B cell (primary cell): ENCODE data around the gene SART3. TPM values are rescaled to one million over a fixed set of nuclear protein-coding genes. Genes with fewer than 3 reads are reported as not detected.

ENCODE experiments used
- ATAC-seq: fragments of 200-7000 bp; cut with Tn5 transposase; one replicate; pipeline ENCODE4 v1.10.0; 2021; ENCODE audit warnings: low read depth, mild to moderate bottlenecking, moderate number of reproducible peaks, moderate library complexity
- CTCF ChIA-PET: fragments of 350-600 bp; sonication (Branson Sonifier 250); formaldehyde crosslinking; loops from one replicate; lab custom pipeline; 2021; ENCODE audit warnings: antibody characterized with exemption, inconsistent platforms; lab: Charles Lee
- POLR2A ChIA-PET: fragments of 350-600 bp; sonication (Branson Sonifier 250); formaldehyde crosslinking; loops from one replicate; lab custom pipeline; 2021; ENCODE audit warnings: antibody characterized with exemption; lab: Charles Lee
- DNase-seq: peaks from one replicate; pipeline ENCODE4 v3.0.0; 2013
- H2AFZ ChIP-seq: 2 replicates; pipeline ENCODE4 v1.6.1; 2012; ENCODE audit warnings: mild to moderate bottlenecking, low read depth, low read length; ENCODE audit not compliant: insufficient read depth, poor library complexity, severe bottlenecking
- H3K27ac ChIP-seq, 2 donors: 1 replicate in 1 of 2; 2 replicates in 1 of 2; pipeline ENCODE4 v1.5.1; 2012 to 2013; ENCODE audit warnings: low read length in 2 of 2, mild to moderate bottlenecking in 2 of 2, moderate library complexity in 1 of 2
- H3K27me3 ChIP-seq, 4 experiments: fragments of 200-600 bp in 1 of 4; sonication (generic) in 1 of 4; replicated peaks in 1 of 4; 1 replicate in 2 of 4; 2 replicates in 2 of 4; pipeline versions ENCODE4 v1.6.1 to v1.7.0; 2013 to 2016; ENCODE audit warnings: low read length in 3 of 4, mild to moderate bottlenecking in 2 of 4, mixed read lengths in 1 of 4, moderate library complexity in 1 of 4; ENCODE audit not compliant: insufficient read depth in 4 of 4, control insufficient read depth in 3 of 4; ENCODE audit errors: control extremely low read depth in 1 of 4
- H3K36me3 ChIP-seq, 2 experiments: replicated peaks in 1 of 2; 1 replicate in 1 of 2; 2 replicates in 1 of 2; pipeline versions ENCODE4 v1.6.1 to v1.7.1; 2013; ENCODE audit warnings: low read length in 1 of 2; ENCODE audit not compliant: insufficient read depth in 2 of 2, control insufficient read depth in 1 of 2; ENCODE audit errors: control extremely low read depth in 1 of 2, extremely low read depth in 1 of 2
- H3K4me1 ChIP-seq, 2 donors: fragments of 200-600 bp in 1 of 2; sonication (generic) in 1 of 2; 1 replicate in 1 of 2; 2 replicates in 1 of 2; pipeline versions ENCODE4 v1.5.1 to v1.6.1; 2013 to 2017; ENCODE audit warnings: low read length in 2 of 2; ENCODE audit not compliant: control insufficient read depth in 2 of 2, insufficient read depth in 2 of 2
- H3K4me2 ChIP-seq: replicated peaks from 2 replicates; pipeline ENCODE3; 2012; ENCODE audit warnings: mild to moderate bottlenecking, low read depth, low read length; ENCODE audit not compliant: poor library complexity, severe bottlenecking
- H3K4me3 ChIP-seq, 5 experiments: fragments of 200-600 bp in 1 of 5; sonication (generic) in 1 of 5; 1 replicate in 3 of 5; 2 replicates in 2 of 5; pipeline versions ENCODE4 v1.5.1 to v1.7.0; 2011 to 2016; ENCODE audit warnings: low read length in 4 of 5, mild to moderate bottlenecking in 4 of 5, low read depth in 2 of 5, control low read depth in 1 of 5, moderate library complexity in 1 of 5; ENCODE audit not compliant: insufficient read depth in 1 of 5; ENCODE audit errors: control extremely low read depth in 1 of 5, extremely low read depth in 1 of 5
- H3K79me2 ChIP-seq: fragments of 200-600 bp; sonication (generic); one replicate; pipeline ENCODE4 v1.6.0; 2016; ENCODE audit warnings: low read length; ENCODE audit not compliant: control insufficient read depth, insufficient read depth
- H3K9ac ChIP-seq: fragments of 200-600 bp; sonication (generic); 2 replicates; pipeline ENCODE4 v1.6.1; 2017; ENCODE audit warnings: mild to moderate bottlenecking, low read length, moderate library complexity
- H3K9me3 ChIP-seq, 3 donors: one replicate each; pipeline versions ENCODE4 v1.6.1 to v1.7.1; 2013; ENCODE audit warnings: low read length in 2 of 3; ENCODE audit not compliant: control insufficient read depth in 2 of 3, insufficient read depth in 1 of 3; ENCODE audit errors: control extremely low read depth in 1 of 3
- H4K20me1 ChIP-seq: 2 replicates; pipeline ENCODE4 v1.6.0; 2012; ENCODE audit warnings: mild to moderate bottlenecking, low read length; ENCODE audit not compliant: insufficient read depth, control insufficient read depth, poor library complexity, severe bottlenecking
- H3K27ac Mint-ChIP-seq: one replicate; pipeline ENCODE4 v1.8.0; 2021; ENCODE audit warnings: mixed read lengths
- H3K27me3 Mint-ChIP-seq: one replicate; pipeline ENCODE4 v1.8.0; 2021; ENCODE audit warnings: mixed read lengths
- H3K4me1 Mint-ChIP-seq: one replicate; pipeline ENCODE4 v1.8.0; 2021; ENCODE audit warnings: mixed read lengths
- H3K4me3 Mint-ChIP-seq: one replicate; pipeline ENCODE4 v1.8.0; 2021; ENCODE audit warnings: mixed read lengths
- H3K9me3 Mint-ChIP-seq: one replicate; pipeline ENCODE4 v1.8.0; 2022; ENCODE audit warnings: mixed read lengths; ENCODE audit not compliant: insufficient read depth
- EZH2 ChIP-seq: IDR thresholded peaks from 2 replicates; pipeline ENCODE4 v1.6.1; 2012; ENCODE audit warnings: borderline replicate concordance, low read depth, mild to moderate bottlenecking, moderate library complexity, low read length; ENCODE audit not compliant: insufficient read depth, poor library complexity, severe bottlenecking
- WGBS: methylation state at CpG from one replicate; pipeline ENCODE4 v1.1.5; 2013; ENCODE audit warnings: missing lambda C conversion rate; ENCODE audit not compliant: insufficient coverage; 5-methylcytosine and 5-hydroxymethylcytosine counted together
- intact Hi-C: fragments of 100-400 bp; cut with micrococcal nuclease; formaldehyde crosslinking; loops from one replicate; pipeline ENCODE4 v1.10.0; 2022
- polyA plus RNA-seq: library from polyadenylated mRNA; depleted of rRNA; stranded (reverse); fragments of >200 nt; gene quantifications from 2 replicates; pipeline ENCODE4 v1.2.3, GENCODE V29; 2012
- total RNA-seq, 2 donors: library from RNA; stranded (reverse); fragments of 120-200 nt in 1 of 2; gene quantifications; 1 replicate in 1 of 2; 2 replicates in 1 of 2; pipeline versions ENCODE4 v1.2.3 to v1.2.4, GENCODE V29; 2013 to 2022
- TF ChIP-seq, protein P1 (sequence below): fragments of 200-600 bp; IDR thresholded peaks from one replicate; pipeline ENCODE4 v1.8.0; 2022; ENCODE audit warnings: antibody characterized with exemption, mild to moderate bottlenecking

SART3 gene
- total and polyA plus RNA-seq, 2 donors (not counting 1 experiment from before 2014, with no cell fraction given), result 24.1 to 131 TPM

DNA sequence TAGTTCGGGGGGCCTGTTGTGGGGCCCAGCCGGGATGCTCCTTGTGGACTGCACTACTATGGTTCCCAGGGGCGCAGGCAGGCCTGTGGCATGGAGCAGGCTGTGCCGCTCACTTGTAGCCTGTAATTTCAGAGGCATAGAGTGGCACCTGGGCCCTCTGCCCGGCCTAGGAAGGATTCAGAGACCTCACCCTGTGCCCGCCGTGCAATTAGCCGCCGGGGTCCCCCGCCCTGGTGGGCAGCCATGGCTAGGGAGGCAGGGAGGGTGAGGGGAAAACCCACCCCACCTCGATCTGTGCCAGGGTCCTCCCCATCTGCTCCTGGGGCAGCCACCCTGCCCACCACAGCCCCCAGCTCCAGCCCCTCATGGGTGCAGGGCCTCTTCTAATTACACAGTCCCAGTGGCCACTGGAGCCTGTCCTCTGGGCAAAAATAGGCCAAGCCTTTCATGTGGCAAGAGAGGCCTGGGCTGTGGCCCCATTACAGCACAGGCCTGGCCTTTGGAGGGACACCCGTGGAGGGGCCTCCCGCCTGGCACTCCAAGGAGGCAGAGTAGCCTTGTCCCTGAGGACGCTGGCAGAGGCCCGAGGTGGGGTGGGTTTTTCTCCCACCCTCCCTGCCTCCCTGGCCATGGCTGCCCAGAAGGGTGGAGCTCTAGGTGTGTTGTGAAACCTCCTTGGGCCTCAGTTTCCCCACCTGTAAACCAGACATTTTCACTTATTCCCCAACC is 42.2 kb upstream of the SART3 start:
- H3K9ac ChIP-seq, result no peak overlapping the region
- no peaks in the 10 kb centered on the region for H3K4me1 Mint-ChIP-seq
- DNase-seq (no peak), ATAC-seq (no peak)
- H2AFZ ChIP-seq, result no peak overlapping the region
- H3K9me3 ChIP-seq, result no peaks in the 10 kb centered on the region
- H3K9me3 Mint-ChIP-seq, result no peaks in the 10 kb centered on the region
- intact Hi-C loops, result no loop called here
- no peak overlapping the region for H3K27ac ChIP-seq
- no peaks in the 10 kb centered on the region for H3K27me3 ChIP-seq
- H3K4me1 ChIP-seq, result no peaks in the 10 kb centered on the region
- 90% methylated on average over 11 of the region's 15 CpGs for WGBS
- H3K4me3 ChIP-seq, result no peak overlapping the region
- H3K4me2 ChIP-seq, result no peak overlapping the region
- H4K20me1 ChIP-seq, result no peaks in the 10 kb centered on the region
- no peak overlapping the region for H3K27ac Mint-ChIP-seq
- no peaks in the 10 kb centered on the region for H3K36me3 ChIP-seq
- no peaks in the 10 kb centered on the region for H3K79me2 ChIP-seq
- POLR2A ChIA-PET, result no interaction called here
- CTCF ChIA-PET, result interaction anchor here (2.7 kb wide), 1 partner anchor 14 kb away, joined by 13 read pairs; no protein-coding TSS in a partner anchor
- no peak overlapping the region for H3K4me3 Mint-ChIP-seq
- TF ChIP-seq, protein P1, sequence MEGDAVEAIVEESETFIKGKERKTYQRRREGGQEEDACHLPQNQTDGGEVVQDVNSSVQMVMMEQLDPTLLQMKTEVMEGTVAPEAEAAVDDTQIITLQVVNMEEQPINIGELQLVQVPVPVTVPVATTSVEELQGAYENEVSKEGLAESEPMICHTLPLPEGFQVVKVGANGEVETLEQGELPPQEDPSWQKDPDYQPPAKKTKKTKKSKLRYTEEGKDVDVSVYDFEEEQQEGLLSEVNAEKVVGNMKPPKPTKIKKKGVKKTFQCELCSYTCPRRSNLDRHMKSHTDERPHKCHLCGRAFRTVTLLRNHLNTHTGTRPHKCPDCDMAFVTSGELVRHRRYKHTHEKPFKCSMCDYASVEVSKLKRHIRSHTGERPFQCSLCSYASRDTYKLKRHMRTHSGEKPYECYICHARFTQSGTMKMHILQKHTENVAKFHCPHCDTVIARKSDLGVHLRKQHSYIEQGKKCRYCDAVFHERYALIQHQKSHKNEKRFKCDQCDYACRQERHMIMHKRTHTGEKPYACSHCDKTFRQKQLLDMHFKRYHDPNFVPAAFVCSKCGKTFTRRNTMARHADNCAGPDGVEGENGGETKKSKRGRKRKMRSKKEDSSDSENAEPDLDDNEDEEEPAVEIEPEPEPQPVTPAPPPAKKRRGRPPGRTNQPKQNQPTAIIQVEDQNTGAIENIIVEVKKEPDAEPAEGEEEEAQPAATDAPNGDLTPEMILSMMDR, result no peak
- no peak for TF ChIP-seq EZH2
- H3K27me3 Mint-ChIP-seq, result peaks cover 4% of the 10 kb centered on the region

DNA sequence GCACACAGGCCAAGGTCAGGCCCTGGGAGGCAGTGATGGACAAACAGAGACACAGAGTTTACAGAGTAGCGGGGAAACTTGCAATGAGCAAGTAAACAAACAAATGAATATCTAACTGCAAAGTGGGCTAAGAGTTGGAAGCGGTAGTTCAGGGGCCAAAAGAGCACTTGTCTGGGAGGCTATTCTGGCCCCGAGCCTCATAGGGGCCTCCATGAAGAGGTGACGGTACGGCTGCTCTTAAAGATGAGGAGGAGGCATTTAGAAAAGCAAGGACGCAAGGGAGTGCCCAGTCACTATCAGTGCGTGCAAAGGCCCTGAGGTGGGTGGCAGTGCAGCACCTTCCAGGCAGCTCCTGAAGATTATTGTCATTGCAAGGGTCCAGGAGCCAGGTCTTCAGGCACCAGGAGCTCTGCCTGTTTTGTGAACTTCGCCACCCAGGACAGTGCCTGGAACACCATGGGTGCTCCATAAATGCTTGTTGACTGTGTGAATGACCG is 41.3 kb upstream of the SART3 start:
- no peak overlapping the region for H2AFZ ChIP-seq
- no peaks in the 10 kb centered on the region for H3K27me3 ChIP-seq
- H4K20me1 ChIP-seq, result no peaks in the 10 kb centered on the region
- DNase-seq (no peak), ATAC-seq (no peak)
- WGBS, result 97% methylated on average over 7 of the region's 9 CpGs
- H3K27ac ChIP-seq, result no peak overlapping the region
- H3K36me3 ChIP-seq, result no peaks in the 10 kb centered on the region
- Mint-ChIP-seq H3K4me1 (no peaks in the 10 kb centered on the region), H3K9me3 (no peaks in the 10 kb centered on the region), H3K4me3 (no peak overlapping the region), H3K27ac (no peak overlapping the region), H3K27me3 (no peaks in the 10 kb centered on the region)
- no peaks in the 10 kb centered on the region for H3K9me3 ChIP-seq
- no peak overlapping the region for H3K4me2 ChIP-seq
- H3K4me1 ChIP-seq, result no peaks in the 10 kb centered on the region
- H3K4me3 ChIP-seq, result no peak overlapping the region
- intact Hi-C loops, result no loop called here
- no peak for TF ChIP-seq EZH2
- TF ChIP-seq, protein P1, result no peak
- CTCF ChIA-PET, result interaction anchor here (2.7 kb wide), 1 partner anchor 15 kb away, joined by 13 read pairs; no protein-coding TSS in a partner anchor
- POLR2A ChIA-PET, result no interaction called here
- no peak overlapping the region for H3K9ac ChIP-seq
- no peaks in the 10 kb centered on the region for H3K79me2 ChIP-seq
